GM23338 (cell line): ENCODE data around the gene TRIM38. TPM values are rescaled to one million over a fixed set of nuclear protein-coding genes. Genes with fewer than 3 reads are reported as not detected.

Source experiments
- ATAC-seq: fragments of 200-7000 bp; cut with Tn5 transposase; 3 replicates; pipeline ENCODE4 v1.9.1; 2020
- DNase-seq: peaks from one replicate; pipeline ENCODE4 v3.0.0-alpha.2; 2015; ENCODE audit warnings: low spot score
- H2AFZ ChIP-seq: fragments of 200-600 bp; sonication (generic); 2 replicates; pipeline ENCODE4 v1.8.0; 2016; ENCODE audit warnings: antibody characterized with exemption, mild to moderate bottlenecking, moderate library complexity
- H3F3A ChIP-seq: fragments of 200-600 bp; sonication (generic); replicated peaks from 2 replicates; pipeline ENCODE4 v1.8.0; 2017; ENCODE audit warnings: antibody characterized with exemption, mixed run types, low read depth
- H3K27ac ChIP-seq: fragments of 200-600 bp; sonication (generic); 2 replicates; pipeline ENCODE4 v1.6.1; 2016; ENCODE audit warnings: low read depth
- H3K27me3 ChIP-seq: fragments of 200-600 bp; sonication (generic); 2 replicates; pipeline ENCODE4 v1.8.0; 2016; ENCODE audit warnings: mild to moderate bottlenecking, mixed run types, moderate library complexity; ENCODE audit not compliant: insufficient read depth
- H3K36me3 ChIP-seq: fragments of 200-600 bp; sonication (generic); 2 replicates; pipeline ENCODE4 v1.8.0; 2016; ENCODE audit warnings: mild to moderate bottlenecking; ENCODE audit not compliant: insufficient read depth
- H3K4me1 ChIP-seq: fragments of 200-600 bp; sonication (generic); 2 replicates; pipeline ENCODE4 v1.8.0; 2016; ENCODE audit warnings: mild to moderate bottlenecking, moderate library complexity; ENCODE audit not compliant: insufficient read depth
- H3K4me2 ChIP-seq: fragments of 200-600 bp; sonication (generic); 2 replicates; pipeline ENCODE4 v1.7.1; 2017; ENCODE audit warnings: mixed run types
- H3K4me3 ChIP-seq: fragments of 200-600 bp; sonication (generic); 2 replicates; pipeline ENCODE4 v1.6.1; 2016; ENCODE audit warnings: mixed run types
- H3K79me2 ChIP-seq: fragments of 200-600 bp; sonication (generic); replicated peaks from 2 replicates; pipeline ENCODE4 v1.8.0; 2017; ENCODE audit warnings: mild to moderate bottlenecking; ENCODE audit not compliant: insufficient read depth
- H3K9me2 ChIP-seq: fragments of 200-600 bp; sonication (generic); 2 replicates; pipeline ENCODE4 v1.8.0; 2017; ENCODE audit not compliant: insufficient read depth
- H4K20me1 ChIP-seq: fragments of 200-600 bp; sonication (generic); replicated peaks from 2 replicates; pipeline ENCODE4 v1.8.0; 2017; ENCODE audit warnings: mild to moderate bottlenecking; ENCODE audit not compliant: insufficient read depth
- H3K27ac Mint-ChIP-seq: 2 replicates; pipeline ENCODE4 v1.8.0; 2020; ENCODE audit warnings: inconsistent platforms, mild to moderate bottlenecking, moderate library complexity, mixed read lengths
- H3K27me3 Mint-ChIP-seq: 3 replicates; pipeline ENCODE4 v1.8.0; 2022; ENCODE audit warnings: low read depth, mild to moderate bottlenecking, moderate library complexity, mixed read lengths, inconsistent platforms; ENCODE audit not compliant: insufficient read depth, poor library complexity
- H3K36me3 Mint-ChIP-seq: 3 replicates; pipeline ENCODE4 v1.8.0; 2021; ENCODE audit warnings: low read depth, mild to moderate bottlenecking, inconsistent platforms, moderate library complexity, mixed read lengths
- H3K4me1 Mint-ChIP-seq: 3 replicates; pipeline ENCODE4 v1.8.0; 2020; ENCODE audit warnings: mild to moderate bottlenecking, inconsistent platforms, mixed read lengths
- H3K4me3 Mint-ChIP-seq: 3 replicates; pipeline ENCODE4 v1.8.0; 2021; ENCODE audit warnings: moderate library complexity, mild to moderate bottlenecking, inconsistent platforms, mixed read lengths
- H3K9me3 Mint-ChIP-seq: 3 replicates; pipeline ENCODE4 v1.8.0; 2020; ENCODE audit warnings: moderate library complexity, mild to moderate bottlenecking, inconsistent platforms, mixed read lengths
- CREB1 ChIP-seq: fragments of 250-450 bp; sonication (Bioruptor Pico); IDR thresholded peaks from 2 replicates; pipeline ENCODE4 v1.5.0; 2020; ENCODE audit warnings: low read depth, mild to moderate bottlenecking, moderate library complexity
- ETS1 ChIP-seq: IDR thresholded peaks from 2 replicates; pipeline ENCODE4 v1.6.1; 2016; ENCODE audit warnings: antibody characterized with exemption
- EZH2 ChIP-seq: fragments of 200-600 bp; sonication (generic); IDR thresholded peaks from one replicate; pipeline ENCODE4 v1.8.0; 2017; ENCODE audit warnings: antibody characterized with exemption, mild to moderate bottlenecking, low read depth; ENCODE audit not compliant: unreplicated experiment
- NANOG ChIP-seq: IDR thresholded peaks from 2 replicates; pipeline ENCODE4 v1.6.1; 2016; ENCODE audit warnings: antibody characterized with exemption, borderline replicate concordance
- ZNF331 ChIP-seq: fragments of 250-450 bp; sonication (Bioruptor Pico); IDR thresholded peaks from 2 replicates; pipeline ENCODE4 v1.5.0; 2020; ENCODE audit warnings: low read depth, mild to moderate bottlenecking, moderate library complexity
- ZNF462 ChIP-seq: fragments of 250-450 bp; sonication (Bioruptor Pico); IDR thresholded peaks from 2 replicates; pipeline ENCODE4 v1.5.0; 2020; ENCODE audit warnings: mild to moderate bottlenecking, moderate library complexity
- polyA plus RNA-seq: library from polyadenylated mRNA; unstranded; fragments of >200 nt; fragmentation: Nextera tagmentation; extraction: Ambion mirVana; gene quantifications from 2 replicates; pipeline ENCODE4 v1.2.1, GENCODE V29; 2016
- total RNA-seq: library from RNA; depleted of rRNA; stranded (reverse); fragments of >200 nt; shearing (Covaris generic); gene quantifications from 2 replicates; pipeline ENCODE4 v1.2.3, GENCODE V29; 2014

The TRIM38 gene
- total and polyA plus RNA-seq, 2 experiments from 2014 or later, result 0.66 to 0.82 TPM

- Histone ChIP-seq H3F3A (0 out of 2 replicates have a peak, but pooled peaks cover 7% of the 10 kb centered on the region), H3K27me3 (no peaks in the 10 kb centered on the region), H3K9me2 (no peaks in the 10 kb centered on the region), H3K27ac (peak overlapping the region; percentile 50; the same call in 1 of the 2 replicates), H4K20me1 (no peaks in the 10 kb centered on the region), H3K79me2 (no peaks in the 10 kb centered on the region), H3K4me1 (peaks cover 26% of the 10 kb centered on the region), H3K36me3 (no peaks in the 10 kb centered on the region), H3K4me3 (peak overlapping the region; percentile 77), H2AFZ (no peak overlapping the region), H3K4me2 (peak overlapping the region; percentile 78)
- DNase-seq, result no peak
- no peak for ATAC-seq
- Mint-ChIP-seq H3K36me3 (no peaks in the 10 kb centered on the region), H3K27ac (peak overlapping the region; percentile 100), H3K9me3 (peaks cover 4% of the 10 kb centered on the region; the same call in 1 of the 3 replicates), H3K4me1 (peaks cover 66% of the 10 kb centered on the region), H3K27me3 (peaks cover 30% of the 10 kb centered on the region), H3K4me3 (peak overlapping the region; percentile 96)
- no peak for TF ChIP-seq NANOG
- TF ChIP-seq ZNF331, result no peak
- TF ChIP-seq EZH2, result no peak
- no peak for TF ChIP-seq CREB1 (CRISPR knock-in tag)
- TF ChIP-seq ETS1, result no peak
- no peak for TF ChIP-seq ZNF462 (CRISPR knock-in tag)
These were observed 60.1 kb downstream of the TRIM38 start for GRCh38 chr6:26022737-26023136.
